K562 (cell line): ENCODE data around the gene PLA2G2E. TPM values are rescaled to one million over a fixed set of nuclear protein-coding genes. Genes with fewer than 3 reads are reported as not detected.
A peak's percentile ranks its signal among the peaks of the same experiment; 100 is the strongest.

Experiments
- ATAC-seq: fragments of 200-7000 bp; cut with Tn5 transposase; 3 replicates; pipeline ENCODE4 v1.9.1; 2020; ENCODE audit warnings: moderate library complexity
- BruUV-seq: library from RNA; stranded (reverse); fragments of 400-500 nt; replicated peaks from 2 replicates; lab custom pipeline; 2021; lab: Mats Ljungman, UMichigan
- CTCF ChIA-PET: fragments of 300-600 bp; formaldehyde crosslinking; extraction: SDS; loops from one replicate; lab custom pipeline; 2021; ENCODE audit warnings: low intra/inter-chr PET ratio; lab: Yijun Ruan, JAX
- POLR2A ChIA-PET: fragments of 300-600, 350-650 bp; sonication (Branson Sonifier 250); formaldehyde crosslinking; extraction: SDS; loops from one replicate; lab custom pipeline; 2021; ENCODE audit warnings: antibody characterized with exemption, inconsistent platforms; lab: Yijun Ruan, JAX
- DNase-seq, 4 experiments: peaks; one replicate each; pipeline versions ENCODE4 v3.0.0 to v3.0.0-alpha.2; 2011 to 2018; ENCODE audit warnings: low spot score in 3 of 4, mixed read lengths in 3 of 4; ENCODE audit errors: extremely low read depth in 1 of 4
- FAIRE-seq: peaks from 2 replicates; lab custom pipeline; 2011; peaks lifted over from hg19 to GRCh38; lab: Jason Lieb, UNC
- H2AFZ ChIP-seq: 2 replicates; pipeline ENCODE4 v1.6.0; 2011; ENCODE audit warnings: low read depth, low read length, control low read depth, inconsistent platforms
- H3K27ac ChIP-seq: fragments of 200-600 bp; 3 replicates; pipeline ENCODE4 v1.8.0; 2011; ENCODE audit warnings: low read depth, mild to moderate bottlenecking, control low read depth, inconsistent platforms, low read length, moderate library complexity, mixed read lengths; ENCODE audit errors: extremely low read depth
- H3K27me3 ChIP-seq, 2 experiments: fragments of 300-600 bp in 1 of 2; 2 replicates in 1 of 2; 3 replicates in 1 of 2; pipeline versions ENCODE4 v1.6.0 to v1.8.0; 2011; ENCODE audit warnings: inconsistent platforms in 2 of 2, low read length in 2 of 2, mild to moderate bottlenecking in 1 of 2, mixed read lengths in 1 of 2, moderate library complexity in 1 of 2; ENCODE audit not compliant: control insufficient read depth in 2 of 2, insufficient read depth in 2 of 2
- H3K36me3 ChIP-seq: fragments of 300-600 bp; 3 replicates; pipeline ENCODE4 v1.8.0; 2011; ENCODE audit warnings: mild to moderate bottlenecking, low read length, inconsistent platforms; ENCODE audit not compliant: control insufficient read depth, insufficient read depth
- H3K4me1 ChIP-seq, 2 experiments: fragments of 200-600 bp in 1 of 2; replicated peaks in 1 of 2; 2 replicates in 1 of 2; 3 replicates in 1 of 2; pipeline versions ENCODE4 v1.5.1 to v1.8.0; 2011; ENCODE audit warnings: inconsistent platforms in 2 of 2, low read length in 2 of 2, mild to moderate bottlenecking in 1 of 2, mixed read lengths in 1 of 2, moderate library complexity in 1 of 2; ENCODE audit not compliant: control insufficient read depth in 2 of 2, insufficient read depth in 2 of 2
- H3K4me2 ChIP-seq: 2 replicates; pipeline ENCODE4 v1.6.1; 2011; ENCODE audit warnings: low read length, control low read depth, inconsistent platforms, mixed read lengths; ENCODE audit not compliant: insufficient read depth
- H3K4me3 ChIP-seq: fragments of 200-600 bp; sonication (generic), shearing (Covaris generic); 2 replicates; pipeline ENCODE4 v1.5.1; 2016; ENCODE audit warnings: control low read depth, inconsistent platforms
- H3K79me2 ChIP-seq: fragments of 200-600 bp; 3 replicates; pipeline ENCODE4 v1.8.0; 2011; ENCODE audit warnings: low read length, inconsistent platforms; ENCODE audit not compliant: control insufficient read depth, insufficient read depth
- H3K9ac ChIP-seq, 2 experiments: 2 replicates each; pipeline versions ENCODE4 v1.6.0 to v1.6.1; 2011; ENCODE audit warnings: low read depth in 2 of 2, low read length in 2 of 2, control low read depth in 1 of 2, inconsistent platforms in 1 of 2, mild to moderate bottlenecking in 1 of 2, mixed read lengths in 1 of 2; ENCODE audit not compliant: insufficient read depth in 1 of 2
- H3K9me1 ChIP-seq: one replicate; pipeline ENCODE4 v1.6.0; 2011; ENCODE audit warnings: inconsistent platforms, mild to moderate bottlenecking, low read length, moderate library complexity; ENCODE audit not compliant: control insufficient read depth, insufficient read depth
- H3K9me3 ChIP-seq: replicated peaks from 2 replicates; pipeline ENCODE4 v1.5.1; 2011; ENCODE audit warnings: low read depth, low read length, inconsistent platforms; ENCODE audit not compliant: control insufficient read depth, insufficient read depth
- H4K20me1 ChIP-seq: replicated peaks from 2 replicates; pipeline ENCODE4 v1.6.1; 2011; ENCODE audit warnings: low read length, inconsistent platforms, mixed read lengths; ENCODE audit not compliant: control insufficient read depth, insufficient read depth
- ATF3 ChIP-seq, 2 experiments: fragments of 450-650 bp in 1 of 2; sonication (generic) in 1 of 2; formaldehyde crosslinking in 1 of 2; IDR thresholded peaks in 1 of 2; conservative IDR thresholded peaks in 1 of 2; 2 replicates each; pipeline versions ENCODE4 v1.6.1 to v1.8.1; 2016 to 2023; ENCODE audit warnings: mild to moderate bottlenecking in 2 of 2, moderate library complexity in 2 of 2, inconsistent platforms in 1 of 2, missing genetic modification reagents in 1 of 2
- C11orf30 ChIP-seq: fragments of 450-650 bp; IDR thresholded peaks from 2 replicates; pipeline ENCODE4 v1.6.1; 2016; ENCODE audit warnings: low read depth, mild to moderate bottlenecking
- CEBPB ChIP-seq: fragments of 450-650 bp; IDR thresholded peaks from 2 replicates; pipeline ENCODE4 v1.6.1; 2016; ENCODE audit warnings: missing genetic modification characterization, missing compliant biosample characterization
- CXXC5 ChIP-seq: fragments of 250-450 bp; sonication (Bioruptor Pico); IDR thresholded peaks from 2 replicates; pipeline ENCODE4 v1.8.0; 2022; ENCODE audit warnings: inconsistent platforms, mild to moderate bottlenecking, moderate library complexity
- HSF4 ChIP-seq: fragments of 250-450 bp; sonication (Bioruptor Pico); IDR thresholded peaks from 2 replicates; pipeline ENCODE4 v2.1.2; 2022; ENCODE audit warnings: mild to moderate bottlenecking, moderate library complexity, borderline replicate concordance
- JUND ChIP-seq, 2 experiments: IDR thresholded peaks; 2 replicates in 1 of 2; 3 replicates in 1 of 2; pipeline ENCODE4 v1.6.1; 2011; ENCODE audit warnings: borderline replicate concordance in 2 of 2, low read depth in 2 of 2, low read length in 2 of 2, improper control_type of control experiment in 1 of 2, missing biosample characterization in 1 of 2, missing genetic modification characterization in 1 of 2, missing genetic modification reagents in 1 of 2
- MYC ChIP-seq, 2 experiments: fragments of 250-450 bp in 1 of 2; sonication (Bioruptor Pico) in 1 of 2; IDR thresholded peaks; 2 replicates each; pipeline versions ENCODE4 v1.5.1 to v1.6.1; 2012 to 2021; ENCODE audit warnings: low read depth in 2 of 2, borderline replicate concordance in 1 of 2, improper control_type of control experiment in 1 of 2, low read length in 1 of 2, mild to moderate bottlenecking in 1 of 2, moderate library complexity in 1 of 2
- RBM39 ChIP-seq: fragments of 200-400 bp; formaldehyde crosslinking; optimal IDR thresholded peaks from 2 replicates; pipeline ENCODE3; 2018; ENCODE audit warnings: low read depth, low read length
- TAF9B ChIP-seq: fragments of 450-650 bp; IDR thresholded peaks from 2 replicates; pipeline ENCODE4 v1.6.1; 2018; ENCODE audit warnings: mild to moderate bottlenecking; ENCODE audit not compliant: partially characterized antibody
- WGBS: fragments of 100-300 bp; shearing (Covaris generic); methylation state at CpG from one replicate; pipeline ENCODE4 v1.1.6; 2016; ENCODE audit warnings: low coverage, mixed read lengths; ENCODE audit not compliant: insufficient coverage; ENCODE audit errors: missing lambda C conversion rate; 5-methylcytosine and 5-hydroxymethylcytosine counted together
- in situ Hi-C: fragments of 300-500 bp; cut with MboI; formaldehyde crosslinking; loops from 4 replicates; pipeline ENCODE4 v1.15.0; 2018; ENCODE audit warnings: inconsistent platforms, mixed read lengths
- intact Hi-C: fragments of 100-400 bp; cut with micrococcal nuclease; formaldehyde crosslinking; loops from 2 replicates; pipeline ENCODE4 v1.14.2; 2022
- polyA plus RNA-seq, 8 experiments: library from polyadenylated mRNA; depleted of rRNA in 4 of 8; stranded (reverse) in 5 of 8; unstranded in 3 of 8; fragments of >200 nt; fragmentation: Nextera tagmentation in 2 of 8; fragmentation: Illumina TruSeq in 1 of 8; extraction: Ambion mirVana in 2 of 8; extraction: Trizol in 1 of 8; gene quantifications; 2 replicates each; pipeline versions ENCODE4 v1.2.1 to v1.2.3, GENCODE V29; 2011 to 2014; ENCODE audit warnings: inconsistent platforms in 1 of 8, missing spikeins in 1 of 8
- total RNA-seq, 7 experiments: library from RNA; depleted of rRNA in 6 of 7; stranded (reverse); fragments of >200 nt in 6 of 7; fragmentation: Illumina TruSeq in 2 of 7; extraction: Trizol in 2 of 7; gene quantifications; 2 replicates each; pipeline versions ENCODE4 v1.2.1 to v1.2.3, GENCODE V29; 2011 to 2021; ENCODE audit warnings: low replicate concordance in 1 of 7

Gene PLA2G2E
- total and polyA plus RNA-seq, 9 of the 15 experiments (the other 6 are each of a cell fraction or from before 2014, with no cell fraction given), result not detected

GRCh38 chr1:19893687-19894086 is 29.7 kb downstream of the PLA2G2E start:
- CTCF ChIA-PET, result no interaction called here
- Histone ChIP-seq H3K9me1 (no peaks in the 10 kb centered on the region), H3K27me3 (no peaks in the 10 kb centered on the region), H3K9me3 (no peaks in the 10 kb centered on the region), H3K36me3 (peaks cover 84% of the 10 kb centered on the region), H2AFZ (no peak overlapping the region), H3K9ac (no peak overlapping the region), H3K79me2 (peaks cover 26% of the 10 kb centered on the region), H3K4me3 (no peak overlapping the region), H4K20me1 (0 out of 2 replicates have a peak, but pooled peaks cover 15% of the 10 kb centered on the region), H3K4me2 (no peak overlapping the region), H3K27ac (no peak overlapping the region), H3K4me1 (no peaks in the 10 kb centered on the region)
- WGBS, result 94% methylated on average over 3 of the region's 3 CpGs
- POLR2A ChIA-PET, result interaction anchor here (2.1 kb wide), 1 partner anchor 11 kb away, joined by 8 read pairs; the partner anchor contains the start of gene OTUD3
- in situ Hi-C loops, result no loop called here
- intact Hi-C loops, result no loop called here
- no peak for DNase-seq
- TF ChIP-seq TAF9B, result no peak
- TF ChIP-seq CEBPB (tag), result no peak
- no peak for TF ChIP-seq RBM39
- no TSS peak for BruUV-seq
- no peak for FAIRE-seq
- ATAC-seq, result no peak

- intact Hi-C loops (no loop called here), in situ Hi-C loops (no loop called here)
- CTCF ChIA-PET, result no interaction called here
- no peak overlapping the region for H3K4me3 ChIP-seq
- no peaks in the 10 kb centered on the region for H3K4me1 ChIP-seq
- H3K9me3 ChIP-seq, result no peaks in the 10 kb centered on the region
- H3K79me2 ChIP-seq, result peaks cover 35% of the 10 kb centered on the region
- no TSS peak for BruUV-seq
- H3K27me3 ChIP-seq, result no peaks in the 10 kb centered on the region
- no peak overlapping the region for H2AFZ ChIP-seq
- H3K4me2 ChIP-seq, result no peak overlapping the region
- no peaks in the 10 kb centered on the region for H3K9me1 ChIP-seq
- no peak for TF ChIP-seq MYC (IDR thresholded peaks at IDR 0.05; ENCODE audit: low read depth, low read length)
- no peak for TF ChIP-seq MYC (CRISPR knock-in tag; IDR thresholded peaks at IDR 0.05; ENCODE audit: borderline replicate concordance, low read depth)
- no peak for TF ChIP-seq JUND (IDR thresholded peaks at IDR 0.05; ENCODE audit: borderline replicate concordance, low read depth, low read length)
- peak; percentile 21; the same call in 1 of the 3 replicates for TF ChIP-seq JUND (tag; IDR thresholded peaks at IDR 0.05; ENCODE audit: borderline replicate concordance, low read depth, low read length)
- TF ChIP-seq CXXC5 (CRISPR knock-in tag), result no peak
- TF ChIP-seq ATF3 (IDR thresholded peaks at IDR 0.05), result peak; percentile 62
- no peak for TF ChIP-seq ATF3 (CRISPR knock-in tag; conservative IDR thresholded peaks at IDR 0.05)
- no peak for TF ChIP-seq C11orf30
- no peak for TF ChIP-seq HSF4 (CRISPR knock-in tag)
- POLR2A ChIA-PET, result interaction anchor here (2.1 kb wide), 1 partner anchor 10 kb away, joined by 8 read pairs; the partner anchor contains the start of gene OTUD3
- no peak overlapping the region for H3K27ac ChIP-seq
- no peak for ATAC-seq
- H3K36me3 ChIP-seq, result peaks cover 83% of the 10 kb centered on the region
- 0 out of 2 replicates have a peak, but pooled peaks cover 18% of the 10 kb centered on the region for H4K20me1 ChIP-seq
- no peak for FAIRE-seq
- 77% methylated on average over 6 of the region's 6 CpGs for WGBS
- no peak overlapping the region for H3K9ac ChIP-seq
- no peak for DNase-seq
Measured at GRCh38 chr1:19892628-19893168, 30.7 kb downstream of the PLA2G2E start.
